Renal cortical epithelial cell (primary cell): Measurements from ENCODE around the gene SESN3. TPM values are rescaled to one million over a fixed set of nuclear protein-coding genes. Genes with fewer than 3 reads are reported as not detected.
"Not testable (repeated sequence)": the region's sequence is repeated elsewhere in the genome, so short reads cannot be mapped to it uniquely, and the experiment has no call there.

Experiments
- DNase-seq: peaks from one replicate; pipeline ENCODE4 v3.0.0-alpha.2; 2011; ENCODE audit warnings: low read depth
- total RNA-seq: library from RNA; depleted of rRNA; stranded (reverse); fragments of >200 nt; gene quantifications from 2 replicates; pipeline ENCODE4 v1.2.3, GENCODE V29; 2014

Gene SESN3
- total RNA-seq, 1 donor from 2014 or later: 26.0 TPM

GRCh38 chr11:95251896-95252295 is 20.9 kb upstream of the SESN3 start:
- not testable (repeated sequence) for DNase-seq

- DNase-seq: no peak
Measured at GRCh38 chr11:95248666-95249467, 17.9 kb upstream of the SESN3 start.

- DNase-seq: no peak
Measured at GRCh38 chr11:95247883-95248282, 16.9 kb upstream of the SESN3 start.

GRCh38 chr11:95247127-95247684 is 16.2 kb upstream of the SESN3 start:
- no peak for DNase-seq

- DNase-seq: no peak
Measured at GRCh38 chr11:95245581-95245980, 14.6 kb upstream of the SESN3 start.

GRCh38 chr11:95245038-95245437 is 14.0 kb upstream of the SESN3 start:
- peak; percentile 90 for DNase-seq

- DNase-seq: no peak
Measured at GRCh38 chr11:95243673-95244072, 12.7 kb upstream of the SESN3 start.

- DNase-seq: peak; percentile 63
Measured at GRCh38 chr11:95242845-95243605, 12.0 kb upstream of the SESN3 start.

- DNase-seq: peak; percentile 85
Measured at GRCh38 chr11:95242091-95242844, 11.3 kb upstream of the SESN3 start.

- DNase-seq: no peak
Measured at GRCh38 chr11:95241681-95242081, 10.7 kb upstream of the SESN3 start.

GRCh38 chr11:95239871-95240649 is 9.1 kb upstream of the SESN3 start:
- DNase-seq: no peak

- no peak for DNase-seq
Measured at GRCh38 chr11:95232666-95233065, 1.7 kb upstream of the SESN3 start.

- DNase-seq: peak; percentile 67
Measured at GRCh38 chr11:95231881-95232605, 1.0 kb upstream of the SESN3 start.

- no peak for DNase-seq
Measured at GRCh38 chr11:95230810-95231126, 234 bp downstream of the SESN3 start.

GRCh38 chr11:95229993-95230809 is 801 bp downstream of the SESN3 start:
- DNase-seq: no peak

GRCh38 chr11:95229199-95229992 is 1.6 kb downstream of the SESN3 start:
- no peak for DNase-seq

GRCh38 chr11:95228081-95228749 is 2.8 kb downstream of the SESN3 start:
- DNase-seq: no peak

- DNase-seq: not testable (repeated sequence)
Measured at GRCh38 chr11:95227060-95227459, 3.9 kb downstream of the SESN3 start.
